ENCODE data around the gene GJB3.

The GJB3 gene

DNA sequence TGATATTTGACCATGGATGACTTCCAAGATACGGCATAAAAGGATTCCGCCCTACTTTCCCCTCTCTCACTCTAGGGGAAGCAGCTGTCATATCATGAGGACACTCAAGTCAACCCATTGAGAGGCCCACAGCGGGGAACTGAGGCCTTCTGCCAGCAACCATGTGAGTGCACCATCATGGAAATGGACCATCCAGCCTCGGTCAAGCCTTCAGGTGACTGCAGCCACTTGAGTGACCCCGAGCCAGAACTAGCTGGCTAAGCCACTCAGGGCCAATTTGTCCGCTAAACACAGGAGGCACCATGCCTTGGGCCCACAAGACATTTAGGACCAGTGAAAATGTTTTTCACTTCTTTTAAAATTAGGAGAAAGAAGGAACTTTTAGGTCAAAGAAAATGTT is 37.2 kb upstream of the GJB3 start:
- ChIA-PET POLR2A (ENCODE audit: low non-redundant PET) (interaction anchor here (0.5 kb wide), 1 partner anchor 37 kb away, joined by 3 read pairs; the partner anchor contains the start of gene GJB3), CTCF (interaction anchor here (0.7 to 1.4 kb wide), 3 partner anchors 33 to 53 kb away, joined by 3 to 8 read pairs (median 3); no protein-coding TSS in a partner anchor)
- H3K27ac ChIP-seq: no peak overlapping the region

DNA sequence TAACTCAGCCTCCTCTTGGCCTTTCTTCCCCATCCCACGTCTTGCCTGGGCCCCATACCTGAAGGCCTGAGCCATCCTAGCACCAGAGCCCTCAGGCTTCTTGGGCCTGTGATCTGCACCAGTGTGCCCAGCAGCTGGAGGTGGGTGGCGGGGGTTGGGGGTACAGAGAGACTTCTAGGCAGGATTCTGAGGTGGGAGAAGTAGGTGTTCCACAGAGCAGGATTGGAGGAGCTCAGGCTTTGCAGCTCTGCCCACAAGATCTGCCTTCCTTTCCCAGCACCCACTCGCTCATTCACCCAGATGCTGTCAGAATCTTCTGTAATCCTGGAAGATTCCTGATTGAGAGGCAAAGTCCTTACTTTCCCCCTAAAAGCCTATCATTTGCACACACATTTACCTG is 36.2 kb upstream of the GJB3 start:
- TF ChIP-seq, protein P1, sequence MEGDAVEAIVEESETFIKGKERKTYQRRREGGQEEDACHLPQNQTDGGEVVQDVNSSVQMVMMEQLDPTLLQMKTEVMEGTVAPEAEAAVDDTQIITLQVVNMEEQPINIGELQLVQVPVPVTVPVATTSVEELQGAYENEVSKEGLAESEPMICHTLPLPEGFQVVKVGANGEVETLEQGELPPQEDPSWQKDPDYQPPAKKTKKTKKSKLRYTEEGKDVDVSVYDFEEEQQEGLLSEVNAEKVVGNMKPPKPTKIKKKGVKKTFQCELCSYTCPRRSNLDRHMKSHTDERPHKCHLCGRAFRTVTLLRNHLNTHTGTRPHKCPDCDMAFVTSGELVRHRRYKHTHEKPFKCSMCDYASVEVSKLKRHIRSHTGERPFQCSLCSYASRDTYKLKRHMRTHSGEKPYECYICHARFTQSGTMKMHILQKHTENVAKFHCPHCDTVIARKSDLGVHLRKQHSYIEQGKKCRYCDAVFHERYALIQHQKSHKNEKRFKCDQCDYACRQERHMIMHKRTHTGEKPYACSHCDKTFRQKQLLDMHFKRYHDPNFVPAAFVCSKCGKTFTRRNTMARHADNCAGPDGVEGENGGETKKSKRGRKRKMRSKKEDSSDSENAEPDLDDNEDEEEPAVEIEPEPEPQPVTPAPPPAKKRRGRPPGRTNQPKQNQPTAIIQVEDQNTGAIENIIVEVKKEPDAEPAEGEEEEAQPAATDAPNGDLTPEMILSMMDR (conservative IDR thresholded peaks at IDR 0.05; ENCODE audit: low read depth): no peak
- POLR2A ChIA-PET (ENCODE audit: low non-redundant PET): no interaction called here
- CTCF ChIA-PET: interaction anchor here (0.6 kb wide), 1 partner anchor 1112 kb away, joined by 3 read pairs; no protein-coding TSS in a partner anchor

More for the DNA sequence above, 37.2 kb upstream of the GJB3 start:
- TF ChIP-seq, protein P1 (conservative IDR thresholded peaks at IDR 0.05; ENCODE audit: low read depth): no peak
- DNase-seq (ENCODE audit: low spot score): no peak

DNA sequence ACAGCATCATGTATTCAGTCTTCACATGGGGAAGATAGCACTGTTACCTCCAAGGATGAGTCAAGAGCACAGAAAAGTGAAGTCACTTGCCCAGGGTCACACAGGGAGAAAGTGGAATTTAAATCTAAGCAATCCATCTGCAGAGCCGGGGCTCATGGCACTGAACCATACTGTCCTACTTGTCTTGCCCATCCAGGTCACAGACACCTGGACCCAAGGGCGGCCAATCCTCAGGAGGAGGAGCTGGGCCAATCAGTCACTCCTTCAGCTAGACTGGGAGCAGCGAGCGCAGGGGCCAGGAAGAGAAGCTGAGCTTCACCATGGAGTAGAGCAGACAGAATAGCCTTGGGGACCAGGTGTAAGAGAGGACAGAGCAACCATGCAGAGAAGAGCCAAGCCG is 35.3 kb upstream of the GJB3 start:
- no peak for DNase-seq (ENCODE audit: low spot score)
- ChIA-PET CTCF (interaction anchor here (1.3 kb wide), 1 partner anchor 36 kb away, joined by 5 read pairs; no protein-coding TSS in a partner anchor), POLR2A (ENCODE audit: low non-redundant PET) (no interaction called here)
- TF ChIP-seq, protein P1 (conservative IDR thresholded peaks at IDR 0.05; ENCODE audit: low read depth): no peak
- H3K27ac ChIP-seq: no peak overlapping the region

More for the DNA sequence above, 36.2 kb upstream of the GJB3 start:
- DNase-seq (ENCODE audit: low spot score): no peak
- no peak overlapping the region for H3K27ac ChIP-seq

DNA sequence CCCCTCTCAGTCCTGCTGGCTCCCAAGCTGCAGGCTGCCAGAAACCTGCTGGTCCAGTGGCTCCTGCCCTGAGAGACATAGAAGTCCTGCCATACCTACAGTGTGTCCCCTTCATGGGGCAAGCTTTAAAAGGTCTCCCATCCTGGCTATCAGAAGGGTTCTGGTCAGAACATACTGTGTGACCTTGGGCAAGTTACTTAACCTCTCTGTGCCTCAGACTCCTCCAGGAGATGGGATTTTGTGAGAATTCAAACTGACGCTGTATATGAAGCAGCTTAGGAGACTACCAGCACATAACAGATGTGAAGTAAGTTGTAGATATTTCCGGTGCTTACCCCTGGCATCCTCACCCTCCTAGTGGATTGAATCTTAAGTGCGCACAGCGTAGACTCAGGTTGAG is 34.9 kb upstream of the GJB3 start:
- POLR2A ChIA-PET (ENCODE audit: low non-redundant PET): no interaction called here
- DNase-seq (ENCODE audit: low spot score): no peak
- H3K27ac ChIP-seq: no peak overlapping the region
- CTCF ChIA-PET: interaction anchor here (1.3 kb wide), 1 partner anchor 36 kb away, joined by 5 read pairs; no protein-coding TSS in a partner anchor
- TF ChIP-seq, protein P1 (conservative IDR thresholded peaks at IDR 0.05; ENCODE audit: low read depth): no peak

DNA sequence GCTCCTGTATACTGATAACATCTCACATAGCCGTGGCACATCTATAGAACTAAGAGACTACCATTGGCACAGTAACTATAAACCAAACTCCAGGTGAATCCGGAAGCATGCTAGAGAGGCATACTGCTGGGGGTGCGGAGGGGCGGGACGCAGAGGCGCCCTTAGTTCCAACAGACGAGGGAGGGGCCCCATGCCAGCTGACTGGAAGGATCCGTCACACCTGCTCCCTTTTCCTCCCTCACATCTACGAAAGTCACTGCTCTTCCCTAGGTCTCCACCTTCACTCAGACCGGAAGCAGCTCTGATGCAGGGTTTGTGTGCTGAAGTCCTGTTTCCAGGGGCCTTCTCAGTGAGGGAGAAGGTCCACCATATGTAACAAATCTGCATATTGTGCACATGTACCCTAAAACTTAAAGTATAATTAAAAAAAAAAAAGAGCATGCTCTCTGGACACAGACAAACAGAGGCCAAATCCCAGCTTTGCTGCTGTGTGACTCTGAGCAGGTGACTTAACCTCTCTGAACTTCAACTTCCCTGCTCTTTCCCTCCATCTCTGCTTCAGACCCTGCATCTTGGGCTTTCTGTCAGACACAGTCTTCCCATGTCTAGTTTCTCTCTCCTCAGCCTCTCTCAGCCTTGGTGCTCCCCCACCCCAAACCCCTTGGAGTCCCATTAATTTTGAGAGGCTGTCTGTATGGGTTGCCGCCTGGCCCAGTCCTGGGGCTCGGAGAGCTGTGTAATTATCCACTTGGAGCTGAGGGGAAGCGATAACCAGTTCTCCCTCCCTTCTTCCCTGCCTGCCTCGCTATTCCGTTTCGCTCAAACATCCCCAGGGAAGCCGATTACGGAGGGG is 34.0 kb upstream of the GJB3 start:
- no peak overlapping the region for H3K27ac ChIP-seq
- ChIA-PET POLR2A (ENCODE audit: low non-redundant PET) (no interaction called here), CTCF (interaction anchor here (0.7 to 1.3 kb wide), 2 partner anchors 35 to 104 kb away, joined by 3 to 5 read pairs; no protein-coding TSS in a partner anchor)
- TF ChIP-seq, protein P1 (conservative IDR thresholded peaks at IDR 0.05; ENCODE audit: low read depth): no peak
- DNase-seq (ENCODE audit: low spot score): no peak

DNA sequence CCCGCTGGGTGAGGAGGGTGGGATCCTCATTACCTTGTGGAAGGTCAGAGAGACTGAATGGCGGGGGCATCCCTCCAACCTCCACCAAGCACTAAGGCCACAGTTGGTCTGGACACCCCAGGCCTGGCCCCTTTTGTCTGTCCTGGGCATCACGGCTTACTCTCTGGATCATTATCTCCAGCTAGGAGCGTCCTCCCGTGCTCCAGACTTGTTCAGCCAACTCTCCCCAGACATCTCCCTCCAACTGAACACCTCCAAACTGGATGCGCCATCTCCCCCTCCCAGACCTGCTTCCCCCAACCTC is 33.4 kb upstream of the GJB3 start:
- no peak for DNase-seq (ENCODE audit: low spot score)
- TF ChIP-seq, protein P1 (conservative IDR thresholded peaks at IDR 0.05; ENCODE audit: low read depth): no peak
- no peak overlapping the region for H3K27ac ChIP-seq
- ChIA-PET POLR2A (ENCODE audit: low non-redundant PET) (no interaction called here), CTCF (interaction anchor here (0.7 kb wide), 1 partner anchor 104 kb away, joined by 3 read pairs; no protein-coding TSS in a partner anchor)

All from RWPE1 (cell line).